ENCODE results near the gene CCT7. TPM values are rescaled to one million over a fixed set of nuclear protein-coding genes. Genes with fewer than 3 reads are reported as not detected.

CCT7 gene
- total RNA-seq, 1 experiment from 2014 or later, result 637 TPM

DNA sequence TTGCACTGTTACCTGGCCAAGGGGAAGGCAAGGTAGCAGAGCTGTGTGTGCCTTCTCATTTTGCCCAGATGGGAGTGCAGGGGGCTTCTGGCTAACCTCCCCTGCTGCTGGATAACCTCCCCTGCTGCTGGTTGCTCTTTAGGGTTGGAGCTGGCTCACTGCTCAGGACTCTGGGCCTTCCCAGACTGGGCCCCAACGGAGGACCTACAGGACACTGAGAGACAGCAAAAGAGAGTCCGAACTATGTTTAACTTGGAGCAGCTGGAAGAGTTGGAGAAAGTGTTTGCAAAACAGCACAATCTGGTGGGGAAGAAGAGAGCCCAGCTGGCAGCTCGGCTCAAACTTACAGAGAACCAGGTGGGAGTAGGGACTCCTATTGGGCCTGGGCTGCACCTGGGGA lies 25.9 kb upstream of the CCT7 start:
- no peak for TF ChIP-seq CEBPB (IDR thresholded peaks at IDR 0.05; ENCODE audit: low read depth)
- no peak for TF ChIP-seq TCF7L2 (IDR thresholded peaks at IDR 0.05; ENCODE audit: borderline replicate concordance, extremely low read depth, insufficient read depth, insufficient read length)
- no peak for TF ChIP-seq ZFX (IDR thresholded peaks at IDR 0.05)
- no peak for TF ChIP-seq SIN3A (IDR thresholded peaks at IDR 0.05; ENCODE audit: low read depth)
- no peak for TF ChIP-seq POLR2A (IDR thresholded peaks at IDR 0.05; ENCODE audit: borderline replicate concordance, extremely low read depth, insufficient read depth, insufficient read length)
- TF ChIP-seq CBX3 (IDR thresholded peaks at IDR 0.05; ENCODE audit: low read depth), result no peak
- TF ChIP-seq, protein P1, sequence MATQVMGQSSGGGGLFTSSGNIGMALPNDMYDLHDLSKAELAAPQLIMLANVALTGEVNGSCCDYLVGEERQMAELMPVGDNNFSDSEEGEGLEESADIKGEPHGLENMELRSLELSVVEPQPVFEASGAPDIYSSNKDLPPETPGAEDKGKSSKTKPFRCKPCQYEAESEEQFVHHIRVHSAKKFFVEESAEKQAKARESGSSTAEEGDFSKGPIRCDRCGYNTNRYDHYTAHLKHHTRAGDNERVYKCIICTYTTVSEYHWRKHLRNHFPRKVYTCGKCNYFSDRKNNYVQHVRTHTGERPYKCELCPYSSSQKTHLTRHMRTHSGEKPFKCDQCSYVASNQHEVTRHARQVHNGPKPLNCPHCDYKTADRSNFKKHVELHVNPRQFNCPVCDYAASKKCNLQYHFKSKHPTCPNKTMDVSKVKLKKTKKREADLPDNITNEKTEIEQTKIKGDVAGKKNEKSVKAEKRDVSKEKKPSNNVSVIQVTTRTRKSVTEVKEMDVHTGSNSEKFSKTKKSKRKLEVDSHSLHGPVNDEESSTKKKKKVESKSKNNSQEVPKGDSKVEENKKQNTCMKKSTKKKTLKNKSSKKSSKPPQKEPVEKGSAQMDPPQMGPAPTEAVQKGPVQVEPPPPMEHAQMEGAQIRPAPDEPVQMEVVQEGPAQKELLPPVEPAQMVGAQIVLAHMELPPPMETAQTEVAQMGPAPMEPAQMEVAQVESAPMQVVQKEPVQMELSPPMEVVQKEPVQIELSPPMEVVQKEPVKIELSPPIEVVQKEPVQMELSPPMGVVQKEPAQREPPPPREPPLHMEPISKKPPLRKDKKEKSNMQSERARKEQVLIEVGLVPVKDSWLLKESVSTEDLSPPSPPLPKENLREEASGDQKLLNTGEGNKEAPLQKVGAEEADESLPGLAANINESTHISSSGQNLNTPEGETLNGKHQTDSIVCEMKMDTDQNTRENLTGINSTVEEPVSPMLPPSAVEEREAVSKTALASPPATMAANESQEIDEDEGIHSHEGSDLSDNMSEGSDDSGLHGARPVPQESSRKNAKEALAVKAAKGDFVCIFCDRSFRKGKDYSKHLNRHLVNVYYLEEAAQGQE (IDR thresholded peaks at IDR 0.05; ENCODE audit: low read depth), result no peak
- TF ChIP-seq ZNF274 (IDR thresholded peaks at IDR 0.05; ENCODE audit: low read depth, low read length), result no peak
- TF ChIP-seq, protein P2, sequence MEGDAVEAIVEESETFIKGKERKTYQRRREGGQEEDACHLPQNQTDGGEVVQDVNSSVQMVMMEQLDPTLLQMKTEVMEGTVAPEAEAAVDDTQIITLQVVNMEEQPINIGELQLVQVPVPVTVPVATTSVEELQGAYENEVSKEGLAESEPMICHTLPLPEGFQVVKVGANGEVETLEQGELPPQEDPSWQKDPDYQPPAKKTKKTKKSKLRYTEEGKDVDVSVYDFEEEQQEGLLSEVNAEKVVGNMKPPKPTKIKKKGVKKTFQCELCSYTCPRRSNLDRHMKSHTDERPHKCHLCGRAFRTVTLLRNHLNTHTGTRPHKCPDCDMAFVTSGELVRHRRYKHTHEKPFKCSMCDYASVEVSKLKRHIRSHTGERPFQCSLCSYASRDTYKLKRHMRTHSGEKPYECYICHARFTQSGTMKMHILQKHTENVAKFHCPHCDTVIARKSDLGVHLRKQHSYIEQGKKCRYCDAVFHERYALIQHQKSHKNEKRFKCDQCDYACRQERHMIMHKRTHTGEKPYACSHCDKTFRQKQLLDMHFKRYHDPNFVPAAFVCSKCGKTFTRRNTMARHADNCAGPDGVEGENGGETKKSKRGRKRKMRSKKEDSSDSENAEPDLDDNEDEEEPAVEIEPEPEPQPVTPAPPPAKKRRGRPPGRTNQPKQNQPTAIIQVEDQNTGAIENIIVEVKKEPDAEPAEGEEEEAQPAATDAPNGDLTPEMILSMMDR (IDR thresholded peaks at IDR 0.05 in 2 of 3, conservative IDR thresholded peaks at IDR 0.05 in 1 of 3; ENCODE audit: borderline replicate concordance in 1 of 3, insufficient read depth in 1 of 3, low read depth in 2 of 3, low read length in 2 of 3), result no peak
- no peak for TF ChIP-seq YY1 (IDR thresholded peaks at IDR 0.05; ENCODE audit: extremely low read depth, insufficient replicate concordance, low read depth, low read length)
- TF ChIP-seq, protein P3, sequence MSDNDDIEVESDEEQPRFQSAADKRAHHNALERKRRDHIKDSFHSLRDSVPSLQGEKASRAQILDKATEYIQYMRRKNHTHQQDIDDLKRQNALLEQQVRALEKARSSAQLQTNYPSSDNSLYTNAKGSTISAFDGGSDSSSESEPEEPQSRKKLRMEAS (IDR thresholded peaks at IDR 0.05), result no peak
- TF ChIP-seq, protein P4, sequence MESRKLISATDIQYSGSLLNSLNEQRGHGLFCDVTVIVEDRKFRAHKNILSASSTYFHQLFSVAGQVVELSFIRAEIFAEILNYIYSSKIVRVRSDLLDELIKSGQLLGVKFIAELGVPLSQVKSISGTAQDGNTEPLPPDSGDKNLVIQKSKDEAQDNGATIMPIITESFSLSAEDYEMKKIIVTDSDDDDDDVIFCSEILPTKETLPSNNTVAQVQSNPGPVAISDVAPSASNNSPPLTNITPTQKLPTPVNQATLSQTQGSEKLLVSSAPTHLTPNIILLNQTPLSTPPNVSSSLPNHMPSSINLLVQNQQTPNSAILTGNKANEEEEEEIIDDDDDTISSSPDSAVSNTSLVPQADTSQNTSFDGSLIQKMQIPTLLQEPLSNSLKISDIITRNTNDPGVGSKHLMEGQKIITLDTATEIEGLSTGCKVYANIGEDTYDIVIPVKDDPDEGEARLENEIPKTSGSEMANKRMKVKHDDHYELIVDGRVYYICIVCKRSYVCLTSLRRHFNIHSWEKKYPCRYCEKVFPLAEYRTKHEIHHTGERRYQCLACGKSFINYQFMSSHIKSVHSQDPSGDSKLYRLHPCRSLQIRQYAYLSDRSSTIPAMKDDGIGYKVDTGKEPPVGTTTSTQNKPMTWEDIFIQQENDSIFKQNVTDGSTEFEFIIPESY (IDR thresholded peaks at IDR 0.05; ENCODE audit: extremely low read depth, insufficient replicate concordance, low read length), result no peak
- TF ChIP-seq SRF (IDR thresholded peaks at IDR 0.05; ENCODE audit: low read depth), result no peak
- no peak for TF ChIP-seq FOSL1 (IDR thresholded peaks at IDR 0.05; ENCODE audit: low read depth)
- TF ChIP-seq SP1 (IDR thresholded peaks at IDR 0.05; ENCODE audit: low read depth), result no peak
- no peak for TF ChIP-seq JUND (IDR thresholded peaks at IDR 0.05)
- no peak for TF ChIP-seq EGR1 (IDR thresholded peaks at IDR 0.05; ENCODE audit: low read depth)
- no peak for TF ChIP-seq EZH2phosphoT487 (IDR thresholded peaks at IDR 0.05; ENCODE audit: borderline replicate concordance)
- no peak for TF ChIP-seq RAD21 (IDR thresholded peaks at IDR 0.05; ENCODE audit: low read depth)
- Histone ChIP-seq H4K20me1 (ENCODE audit: insufficient read depth) (no peaks in the 10 kb centered on the region), H3K9me2 (ENCODE audit: insufficient read depth) (no peaks in the 10 kb centered on the region), H3K36me3 (ENCODE audit: control insufficient read depth in 1 of 2, insufficient read depth in 2 of 2, low read length in 2 of 2) (no peaks in the 10 kb centered on the region), H3K9me3 (ENCODE audit: control insufficient read depth in 1 of 2, insufficient read depth in 1 of 2, low read depth in 1 of 2, low read length in 2 of 2) (no peaks in the 10 kb centered on the region), H3K9ac (ENCODE audit: low read length) (no peak overlapping the region), H3K4me2 (ENCODE audit: low read length) (no peak overlapping the region), H2AFZ (ENCODE audit: low read depth, low read length, poor library complexity, severe bottlenecking) (no peak overlapping the region), H3K79me2 (ENCODE audit: insufficient read depth, low read length) (no peaks in the 10 kb centered on the region), H3K27me3 (ENCODE audit: insufficient read depth, low read length) (no peaks in the 10 kb centered on the region), H3K4me1 (ENCODE audit: control insufficient read depth in 1 of 2, insufficient read depth in 2 of 2, low read length in 2 of 2) (peaks cover 0 to 17% of the 10 kb centered on the region in 2 experiments; a peak in 3 of 4 replicates), H3K4me3 (replicated peaks in 1 of 2; ENCODE audit: low read depth in 1 of 2, low read length in 2 of 2) (no peak overlapping the region), H3K27ac (ENCODE audit: low read depth, low read length) (no peak overlapping the region)
- intact Hi-C loops (cut with micrococcal nuclease), result no loop called here
- ChIA-PET CTCF (no interaction called here), RAD21 (ENCODE audit: low non-redundant PET in 1 of 2, low total read pairs in 2 of 2, uncharacterized antibody in 2 of 2, unreplicated experiment in 2 of 2) (no interaction called here), POLR2A (no interaction called here)
- ATAC-seq, result no peak
- no TSS peak for BruUV-seq (replicated peaks)
- DNase-seq (ENCODE audit: low read depth, low spot score), result no peak

Measured in HCT116 (cell line).